ENCODE results near the gene CSRP1.
"Not testable (repeated sequence)": the region's sequence is repeated elsewhere in the genome, so short reads cannot be mapped to it uniquely, and the experiment has no call there.

CSRP1 gene

GRCh38 chr1:201501144-201501543 is 5.8 kb downstream of the CSRP1 start:
- Histone ChIP-seq H3K27ac (ENCODE audit: low read depth, low read length) (peak overlapping the region; percentile 41; the same call in 1 of the 2 replicates), H3K36me3 (ENCODE audit: insufficient read depth, low read length) (no peaks in the 10 kb centered on the region), H3K4me3 (ENCODE audit: low read length) (no peak overlapping the region), H3K9me3 (ENCODE audit: insufficient read depth, low read depth, low read length) (no peaks in the 10 kb centered on the region), H3K9ac (ENCODE audit: low read depth, low read length) (0 out of 2 replicates have a peak overlapping the region, but pooled peaks have one; percentile 12), H3K27me3 (ENCODE audit: insufficient read depth, low read length) (peaks cover under 1% of the 10 kb centered on the region; the same call in 1 of the 2 replicates), H3K4me1 (ENCODE audit: insufficient read depth, low read length) (peaks cover 45% of the 10 kb centered on the region)
- WGBS, result 89% methylated on average over 8 of the region's 8 CpGs

- peak overlapping the region; percentile 41; the same call in 1 of the 2 replicates for H3K27ac ChIP-seq (ENCODE audit: low read depth, low read length)
- WGBS, result 70% methylated on average over 4 of the region's 4 CpGs
These were observed 6.2 kb downstream of the CSRP1 start for GRCh38 chr1:201500670-201501120.

DNA sequence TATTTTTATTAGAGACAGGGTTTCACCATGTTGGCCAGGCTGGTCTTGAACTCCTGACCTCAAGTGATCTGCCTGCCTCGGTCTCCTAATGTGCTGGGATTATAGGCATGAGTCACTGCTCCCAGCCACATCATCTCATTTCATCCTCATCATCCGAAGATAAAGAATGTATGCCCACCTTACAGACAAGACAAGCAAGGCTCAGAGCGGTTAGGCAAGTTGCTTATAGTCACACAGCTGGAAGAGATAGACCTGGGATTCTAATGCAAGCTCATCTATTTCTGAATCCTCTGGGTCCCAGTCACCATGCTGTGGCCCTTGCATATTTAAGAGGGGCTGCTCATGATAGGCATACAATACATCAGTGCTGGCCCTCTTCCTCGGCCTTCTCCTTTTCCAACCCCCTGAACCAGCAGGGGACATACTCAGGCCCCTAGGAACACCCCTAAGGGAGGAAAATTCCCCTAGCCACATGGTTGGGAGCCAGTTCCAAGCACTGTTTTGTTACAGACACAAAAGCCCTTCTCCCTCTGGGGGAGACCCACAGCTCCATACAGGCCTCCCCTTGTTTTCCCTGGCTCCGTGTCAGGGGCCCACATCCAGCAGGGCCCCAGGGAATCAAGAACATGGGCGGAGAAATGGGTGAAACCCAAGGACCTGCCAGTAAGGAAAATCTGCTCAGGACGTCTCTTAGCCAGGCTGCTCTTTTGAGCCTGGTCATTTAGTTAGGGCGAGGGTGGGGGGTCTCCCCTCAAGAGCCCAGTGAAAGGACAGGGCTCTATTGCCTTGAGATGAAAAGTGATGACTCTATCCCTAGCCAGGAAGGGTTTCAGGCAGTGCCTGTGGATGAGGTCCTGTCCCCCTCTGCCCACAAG is 6.9 kb downstream of the CSRP1 start:
- H3K36me3 ChIP-seq (ENCODE audit: insufficient read depth, low read length), result no peaks in the 10 kb centered on the region
- H3K4me3 ChIP-seq (ENCODE audit: low read length), result no peak overlapping the region
- H3K9me3 ChIP-seq (ENCODE audit: insufficient read depth, low read depth, low read length), result no peaks in the 10 kb centered on the region
- no peaks in the 10 kb centered on the region for H3K27me3 ChIP-seq (ENCODE audit: insufficient read depth, low read length)
- peak overlapping the region; percentile 41; the same call in 1 of the 2 replicates for H3K27ac ChIP-seq (ENCODE audit: low read depth, low read length)
- H3K9ac ChIP-seq (ENCODE audit: low read depth, low read length), result peak overlapping the region; percentile 10; the same call in 1 of the 2 replicates
- peaks cover 34% of the 10 kb centered on the region for H3K4me1 ChIP-seq (ENCODE audit: insufficient read depth, low read length)
- 78% methylated on average over 8 of the region's 8 CpGs for WGBS

More at GRCh38 chr1:201500670-201501120, 6.2 kb downstream of the CSRP1 start:
- Histone ChIP-seq H3K4me1 (ENCODE audit: insufficient read depth, low read length) (peaks cover 41% of the 10 kb centered on the region), H3K36me3 (ENCODE audit: insufficient read depth, low read length) (no peaks in the 10 kb centered on the region), H3K9ac (ENCODE audit: low read depth, low read length) (peak overlapping the region; percentile 10; the same call in 1 of the 2 replicates), H3K9me3 (ENCODE audit: insufficient read depth, low read depth, low read length) (no peaks in the 10 kb centered on the region), H3K27me3 (ENCODE audit: insufficient read depth, low read length) (no peaks in the 10 kb centered on the region), H3K4me3 (ENCODE audit: low read length) (no peak overlapping the region)

DNA sequence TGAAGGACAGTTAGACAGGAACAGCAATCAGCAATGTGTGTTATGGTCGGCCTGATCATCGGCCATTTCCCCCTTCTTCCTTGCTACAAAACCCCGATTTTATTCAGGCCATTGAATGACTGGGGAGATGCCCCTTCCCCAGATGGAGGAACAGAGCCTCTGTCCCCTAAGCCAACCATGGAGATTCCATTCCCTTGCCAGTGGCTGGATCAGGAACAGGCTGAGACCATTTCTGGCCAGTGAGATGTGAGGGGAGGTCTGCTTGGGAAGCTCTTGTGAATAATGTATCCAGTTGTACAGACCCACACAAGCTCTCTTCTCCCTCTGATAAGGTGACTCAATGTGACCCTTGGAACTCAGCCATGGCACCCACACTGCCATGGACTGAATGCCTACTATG is 7.7 kb downstream of the CSRP1 start:
- WGBS, result 98% methylated on average over 3 of the region's 3 CpGs
- no peak overlapping the region for H3K27ac ChIP-seq (ENCODE audit: low read depth, low read length)

DNA sequence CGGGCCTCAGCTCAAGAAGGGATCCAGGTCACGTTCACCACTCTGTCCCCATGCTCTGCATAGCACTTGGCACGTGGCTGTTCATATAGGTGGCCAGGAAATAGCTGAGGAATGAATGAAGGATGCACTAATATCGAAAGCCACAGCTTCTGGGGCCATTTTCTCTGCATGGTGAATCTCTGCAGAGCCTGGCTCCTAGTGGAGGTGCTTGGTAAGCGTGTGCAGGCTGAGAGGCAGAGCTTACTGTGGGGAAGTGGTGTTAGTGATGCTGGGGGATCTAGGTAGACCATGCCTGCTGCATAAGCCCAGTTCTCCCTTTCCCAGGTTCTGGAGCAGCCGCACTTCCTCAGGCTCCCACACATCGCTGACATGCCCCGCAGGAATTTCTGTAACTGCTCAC is 8.3 kb downstream of the CSRP1 start:
- Histone ChIP-seq H3K4me3 (ENCODE audit: low read length) (no peak overlapping the region), H3K27me3 (ENCODE audit: insufficient read depth, low read length) (no peaks in the 10 kb centered on the region), H3K36me3 (ENCODE audit: insufficient read depth, low read length) (no peaks in the 10 kb centered on the region), H3K9me3 (ENCODE audit: insufficient read depth, low read depth, low read length) (no peaks in the 10 kb centered on the region), H3K4me1 (ENCODE audit: insufficient read depth, low read length) (peaks cover 34% of the 10 kb centered on the region), H3K27ac (ENCODE audit: low read depth, low read length) (no peak overlapping the region), H3K9ac (ENCODE audit: low read depth, low read length) (no peak overlapping the region)
- 90% methylated on average over 8 of the region's 8 CpGs for WGBS

More for the DNA sequence above, 7.7 kb downstream of the CSRP1 start:
- Histone ChIP-seq H3K36me3 (ENCODE audit: insufficient read depth, low read length) (no peaks in the 10 kb centered on the region), H3K4me1 (ENCODE audit: insufficient read depth, low read length) (peaks cover 35% of the 10 kb centered on the region), H3K9ac (ENCODE audit: low read depth, low read length) (no peak overlapping the region), H3K9me3 (ENCODE audit: insufficient read depth, low read depth, low read length) (no peaks in the 10 kb centered on the region), H3K4me3 (ENCODE audit: low read length) (no peak overlapping the region), H3K27me3 (ENCODE audit: insufficient read depth, low read length) (no peaks in the 10 kb centered on the region)

GRCh38 chr1:201497935-201498509 is 8.9 kb downstream of the CSRP1 start:
- no peak overlapping the region for H3K9ac ChIP-seq (ENCODE audit: low read depth, low read length)
- H3K27me3 ChIP-seq (ENCODE audit: insufficient read depth, low read length), result no peaks in the 10 kb centered on the region
- no peaks in the 10 kb centered on the region for H3K36me3 ChIP-seq (ENCODE audit: insufficient read depth, low read length)
- peaks cover 28% of the 10 kb centered on the region for H3K4me1 ChIP-seq (ENCODE audit: insufficient read depth, low read length)
- no peak overlapping the region for H3K27ac ChIP-seq (ENCODE audit: low read depth, low read length)
- 94% methylated on average over 16 of the region's 16 CpGs for WGBS
- no peaks in the 10 kb centered on the region for H3K9me3 ChIP-seq (ENCODE audit: insufficient read depth, low read depth, low read length)
- no peak overlapping the region for H3K4me3 ChIP-seq (ENCODE audit: low read length)

- H3K4me3 ChIP-seq (ENCODE audit: low read length), result no peak overlapping the region
These were observed 10.6 kb downstream of the CSRP1 start for GRCh38 chr1:201496296-201496690.

GRCh38 chr1:201495551-201496295 is 11.2 kb downstream of the CSRP1 start:
- Histone ChIP-seq H3K36me3 (ENCODE audit: insufficient read depth, low read length) (no peaks in the 10 kb centered on the region), H3K27ac (ENCODE audit: low read depth, low read length) (no peak overlapping the region), H3K9me3 (ENCODE audit: insufficient read depth, low read depth, low read length) (no peaks in the 10 kb centered on the region), H3K4me1 (ENCODE audit: insufficient read depth, low read length) (peaks cover 16% of the 10 kb centered on the region; the same call in 1 of the 2 replicates), H3K9ac (ENCODE audit: low read depth, low read length) (no peak overlapping the region), H3K4me3 (ENCODE audit: low read length) (no peak overlapping the region), H3K27me3 (ENCODE audit: insufficient read depth, low read length) (no peaks in the 10 kb centered on the region)
- 87% methylated on average over 11 of the region's 11 CpGs for WGBS

More at GRCh38 chr1:201496296-201496690, 10.6 kb downstream of the CSRP1 start:
- no peaks in the 10 kb centered on the region for H3K9me3 ChIP-seq (ENCODE audit: insufficient read depth, low read depth, low read length)
- no peaks in the 10 kb centered on the region for H3K36me3 ChIP-seq (ENCODE audit: insufficient read depth, low read length)
- 90% methylated on average over 8 of the region's 8 CpGs for WGBS
- H3K27me3 ChIP-seq (ENCODE audit: insufficient read depth, low read length), result no peaks in the 10 kb centered on the region
- H3K27ac ChIP-seq (ENCODE audit: low read depth, low read length), result no peak overlapping the region
- no peak overlapping the region for H3K9ac ChIP-seq (ENCODE audit: low read depth, low read length)
- peaks cover 21% of the 10 kb centered on the region; the same call in 1 of the 2 replicates for H3K4me1 ChIP-seq (ENCODE audit: insufficient read depth, low read length)

DNA sequence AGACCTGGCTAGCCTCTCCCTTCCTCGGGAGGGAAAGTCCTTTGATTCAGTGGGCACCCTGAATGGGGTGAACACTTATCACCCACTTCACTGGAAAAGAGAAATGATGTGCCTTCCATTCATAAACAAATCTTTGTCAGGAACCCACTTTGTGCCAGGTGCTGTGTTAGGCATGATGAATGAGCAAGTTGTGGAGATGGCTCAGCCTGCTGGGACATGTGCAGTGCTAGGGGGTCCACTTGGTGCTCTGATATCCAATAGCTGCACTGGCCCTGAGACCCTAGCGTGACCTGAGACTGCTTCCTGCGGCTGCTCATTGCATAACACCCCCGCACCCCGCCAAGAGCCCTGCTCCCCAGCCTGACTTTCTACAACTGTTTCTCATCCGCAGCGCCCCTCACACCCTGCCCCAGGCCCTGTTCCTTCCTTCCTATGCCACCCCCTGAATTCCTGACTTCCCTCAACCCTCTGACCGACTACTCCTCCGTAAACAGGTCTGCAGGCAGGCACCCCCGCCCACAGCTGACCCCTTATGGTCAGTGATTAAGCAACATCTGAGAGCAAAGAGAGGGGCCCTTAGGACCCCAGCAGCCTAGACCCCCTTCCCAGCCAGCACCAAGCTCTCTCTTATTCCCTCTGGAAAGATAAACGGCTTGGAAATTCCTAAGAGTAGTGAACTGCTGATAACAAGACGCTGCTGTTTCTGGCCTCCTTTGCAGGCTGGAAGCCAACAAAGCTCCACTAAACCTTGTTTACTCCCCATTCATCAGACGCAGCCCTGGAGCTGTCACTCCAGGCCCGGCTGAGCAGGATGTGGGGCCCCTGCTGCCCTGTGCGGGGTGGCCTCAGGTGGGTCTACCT is 12.9 kb downstream of the CSRP1 start:
- H3K27me3 ChIP-seq (ENCODE audit: insufficient read depth, low read length), result no peaks in the 10 kb centered on the region
- no peak overlapping the region for H3K27ac ChIP-seq (ENCODE audit: low read depth, low read length)
- H3K4me1 ChIP-seq (ENCODE audit: insufficient read depth, low read length), result 0 out of 2 replicates have a peak, but pooled peaks cover 8% of the 10 kb centered on the region
- no peaks in the 10 kb centered on the region for H3K9me3 ChIP-seq (ENCODE audit: insufficient read depth, low read depth, low read length)
- no peaks in the 10 kb centered on the region for H3K36me3 ChIP-seq (ENCODE audit: insufficient read depth, low read length)
- no peak overlapping the region; the same call in 1 of the 2 replicates for H3K9ac ChIP-seq (ENCODE audit: low read depth, low read length)
- 79% methylated on average over 15 of the region's 15 CpGs for WGBS
- H3K4me3 ChIP-seq (ENCODE audit: low read length), result no peak overlapping the region

GRCh38 chr1:201493026-201493656 is 13.8 kb downstream of the CSRP1 start:
- not testable (repeated sequence) for H3K27me3 ChIP-seq (ENCODE audit: insufficient read depth, low read length); H3K4me3 ChIP-seq (ENCODE audit: low read length); H3K9me3 ChIP-seq (ENCODE audit: insufficient read depth, low read depth, low read length); H3K4me1 ChIP-seq (ENCODE audit: insufficient read depth, low read length); H3K9ac ChIP-seq (ENCODE audit: low read depth, low read length); H3K27ac ChIP-seq (ENCODE audit: low read depth, low read length); H3K36me3 ChIP-seq (ENCODE audit: insufficient read depth, low read length)
- 100% methylated on average over 3 of the region's 3 CpGs for WGBS

All from HUES64 (cell line).